Esophagus muscularis mucosa (tissue), 3 donors: ENCODE results near the gene TMEM167B.

Experiments
- POLR2A ChIP-seq: fragments of 450-650 bp; IDR thresholded peaks from one replicate; pipeline ENCODE4 v1.6.1; 2017; ENCODE audit warnings: antibody characterized with exemption, moderate library complexity, mild to moderate bottlenecking, low read depth
- TF ChIP-seq, protein P1 (sequence below), 3 experiments: fragments of 200-600 bp in 2 of 3; fragments of 450-650 bp in 1 of 3; sonication (generic) in 2 of 3; IDR thresholded peaks; one replicate each; pipeline ENCODE4 v1.5.1; 2017 to 2019; ENCODE audit warnings: antibody characterized with exemption in 3 of 3, mild to moderate bottlenecking in 2 of 3, moderate library complexity in 1 of 3

DNA sequence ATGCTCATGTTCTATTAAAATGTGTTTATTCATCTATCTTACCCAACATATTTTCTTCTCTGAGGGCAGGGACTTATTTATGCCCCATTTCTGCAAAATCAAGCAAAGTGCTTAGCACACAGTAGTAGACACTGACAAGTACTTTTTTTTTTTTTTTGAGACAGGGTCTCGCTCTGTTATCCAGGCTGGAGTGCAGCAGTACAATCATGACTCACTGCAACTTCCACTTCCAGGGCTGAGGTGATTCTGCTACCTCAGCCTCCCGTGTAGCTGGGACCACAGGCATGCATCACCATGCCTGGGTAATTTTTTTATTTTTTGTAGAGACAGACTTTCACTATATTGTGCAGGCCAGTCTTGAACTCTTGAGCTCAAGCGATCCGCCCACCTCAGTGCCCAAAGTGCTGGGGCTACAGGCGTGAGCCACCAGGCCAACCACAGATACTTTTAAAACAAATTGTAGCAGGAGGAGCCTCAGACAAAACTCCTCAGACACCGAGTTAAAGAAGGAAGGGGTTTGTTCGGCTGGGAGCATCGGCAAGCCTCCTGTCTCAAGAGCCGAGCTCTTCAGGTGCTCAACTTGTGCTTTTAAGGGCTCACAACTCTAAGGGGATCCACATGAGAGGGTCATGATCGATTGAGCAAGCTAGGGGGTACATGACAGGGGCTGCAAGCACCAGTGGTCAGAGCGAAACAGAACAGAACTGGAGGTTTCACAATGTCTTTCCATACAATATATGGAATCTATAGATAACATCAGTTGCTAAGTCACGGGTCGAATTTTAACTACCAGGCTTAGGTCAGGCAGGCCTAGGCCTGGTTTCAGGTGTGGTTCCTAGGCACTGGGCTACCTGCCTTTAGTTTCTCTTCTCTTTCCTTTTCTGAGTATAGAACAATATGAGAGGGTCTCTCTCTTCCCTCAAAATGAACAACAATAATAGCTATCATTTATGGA, 5.7 kb upstream of the TMEM167B start:
- TF ChIP-seq POLR2A, result no peak
- TF ChIP-seq, protein P1, sequence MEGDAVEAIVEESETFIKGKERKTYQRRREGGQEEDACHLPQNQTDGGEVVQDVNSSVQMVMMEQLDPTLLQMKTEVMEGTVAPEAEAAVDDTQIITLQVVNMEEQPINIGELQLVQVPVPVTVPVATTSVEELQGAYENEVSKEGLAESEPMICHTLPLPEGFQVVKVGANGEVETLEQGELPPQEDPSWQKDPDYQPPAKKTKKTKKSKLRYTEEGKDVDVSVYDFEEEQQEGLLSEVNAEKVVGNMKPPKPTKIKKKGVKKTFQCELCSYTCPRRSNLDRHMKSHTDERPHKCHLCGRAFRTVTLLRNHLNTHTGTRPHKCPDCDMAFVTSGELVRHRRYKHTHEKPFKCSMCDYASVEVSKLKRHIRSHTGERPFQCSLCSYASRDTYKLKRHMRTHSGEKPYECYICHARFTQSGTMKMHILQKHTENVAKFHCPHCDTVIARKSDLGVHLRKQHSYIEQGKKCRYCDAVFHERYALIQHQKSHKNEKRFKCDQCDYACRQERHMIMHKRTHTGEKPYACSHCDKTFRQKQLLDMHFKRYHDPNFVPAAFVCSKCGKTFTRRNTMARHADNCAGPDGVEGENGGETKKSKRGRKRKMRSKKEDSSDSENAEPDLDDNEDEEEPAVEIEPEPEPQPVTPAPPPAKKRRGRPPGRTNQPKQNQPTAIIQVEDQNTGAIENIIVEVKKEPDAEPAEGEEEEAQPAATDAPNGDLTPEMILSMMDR (IDR thresholded peaks at IDR 0.05), result no peak
